Ectodermal cell (in vitro differentiated cells): ENCODE results near the gene CARD9.

Source experiments
- H3K27ac ChIP-seq: 2 replicates; pipeline ENCODE4 v1.7.0; 2013; ENCODE audit warnings: mild to moderate bottlenecking, low read depth, low read length; ENCODE audit not compliant: insufficient read depth, poor library complexity, severe bottlenecking
- H3K27me3 ChIP-seq: 2 replicates; pipeline ENCODE4 v1.7.0; 2013; ENCODE audit warnings: mild to moderate bottlenecking, low read length; ENCODE audit not compliant: insufficient read depth, control insufficient read depth, poor library complexity, severe bottlenecking
- H3K36me3 ChIP-seq: one replicate; pipeline ENCODE4 v1.7.0; 2013; ENCODE audit warnings: low read length; ENCODE audit not compliant: control insufficient read depth, insufficient read depth
- H3K4me1 ChIP-seq: one replicate; pipeline ENCODE4 v1.7.0; 2013; ENCODE audit warnings: low read length; ENCODE audit not compliant: control insufficient read depth, insufficient read depth
- H3K4me3 ChIP-seq: 2 replicates; pipeline ENCODE4 v1.7.0; 2013; ENCODE audit warnings: low read depth, low read length, control low read depth; ENCODE audit not compliant: insufficient read depth
- H3K9me3 ChIP-seq: 2 replicates; pipeline ENCODE4 v1.7.0; 2013; ENCODE audit warnings: mild to moderate bottlenecking, low read length, moderate library complexity; ENCODE audit not compliant: control insufficient read depth
- WGBS, 2 experiments: methylation state at CpG; one replicate each; pipeline ENCODE4 v1.1.7; 2013; ENCODE audit warnings: missing lambda C conversion rate in 2 of 2; 5-methylcytosine and 5-hydroxymethylcytosine counted together

The CARD9 gene

GRCh38 chr9:136336156-136336870 is 37.2 kb downstream of the CARD9 start:
- Histone ChIP-seq H3K27me3 (no peaks in the 10 kb centered on the region), H3K27ac (no peak overlapping the region), H3K9me3 (no peaks in the 10 kb centered on the region), H3K4me1 (peaks cover 13% of the 10 kb centered on the region), H3K4me3 (no peak overlapping the region), H3K36me3 (no peaks in the 10 kb centered on the region)
- 90 to 92% methylated on average over 30 of the region's 30 CpGs for WGBS, 2 experiments

GRCh38 chr9:136335296-136336155 is 37.9 kb downstream of the CARD9 start:
- no peak overlapping the region for H3K4me3 ChIP-seq
- 89 to 90% methylated on average over 26 of the region's 26 CpGs for WGBS, 2 experiments
- H3K27ac ChIP-seq, result no peak overlapping the region
- peaks cover 13% of the 10 kb centered on the region for H3K4me1 ChIP-seq
- H3K27me3 ChIP-seq, result no peaks in the 10 kb centered on the region
- no peaks in the 10 kb centered on the region for H3K36me3 ChIP-seq
- no peaks in the 10 kb centered on the region for H3K9me3 ChIP-seq

GRCh38 chr9:136334541-136334940 is 38.9 kb downstream of the CARD9 start:
- no peak overlapping the region for H3K27ac ChIP-seq
- 95% methylated on average over 21 of the region's 21 CpGs for WGBS, 2 experiments

GRCh38 chr9:136333486-136333885 is 40.0 kb downstream of the CARD9 start:
- 91% methylated on average over 17 of the region's 17 CpGs for WGBS, 2 experiments
- no peaks in the 10 kb centered on the region for H3K9me3 ChIP-seq

More at GRCh38 chr9:136334541-136334940, 38.9 kb downstream of the CARD9 start:
- Histone ChIP-seq H3K27me3 (no peaks in the 10 kb centered on the region), H3K9me3 (no peaks in the 10 kb centered on the region), H3K4me1 (peaks cover 20% of the 10 kb centered on the region), H3K36me3 (no peaks in the 10 kb centered on the region), H3K4me3 (no peak overlapping the region)

GRCh38 chr9:136333045-136333444 is 40.4 kb downstream of the CARD9 start:
- H3K27ac ChIP-seq, result no peak overlapping the region
- WGBS, 2 experiments, result 92 to 94% methylated on average over 12 of the region's 12 CpGs

More at GRCh38 chr9:136333486-136333885, 40.0 kb downstream of the CARD9 start:
- Histone ChIP-seq H3K4me1 (peaks cover 27% of the 10 kb centered on the region), H3K27me3 (no peaks in the 10 kb centered on the region), H3K36me3 (no peaks in the 10 kb centered on the region), H3K4me3 (no peak overlapping the region), H3K27ac (no peak overlapping the region)

GRCh38 chr9:136332482-136332983 is 40.9 kb downstream of the CARD9 start:
- Histone ChIP-seq H3K27ac (no peak overlapping the region), H3K4me1 (peaks cover 34% of the 10 kb centered on the region), H3K27me3 (no peaks in the 10 kb centered on the region), H3K36me3 (no peaks in the 10 kb centered on the region), H3K9me3 (no peaks in the 10 kb centered on the region), H3K4me3 (no peak overlapping the region)
- 88 to 92% methylated on average over 11 of the region's 11 CpGs for WGBS, 2 experiments

More at GRCh38 chr9:136333045-136333444, 40.4 kb downstream of the CARD9 start:
- H3K4me1 ChIP-seq, result peaks cover 32% of the 10 kb centered on the region
- no peaks in the 10 kb centered on the region for H3K36me3 ChIP-seq
- no peaks in the 10 kb centered on the region for H3K9me3 ChIP-seq
- H3K27me3 ChIP-seq, result no peaks in the 10 kb centered on the region
- no peak overlapping the region for H3K4me3 ChIP-seq

- no peaks in the 10 kb centered on the region for H3K36me3 ChIP-seq
- 84 to 85% methylated on average over 46 of the region's 46 CpGs for WGBS, 2 experiments
- no peak overlapping the region for H3K4me3 ChIP-seq
- H3K27me3 ChIP-seq, result no peaks in the 10 kb centered on the region
- H3K9me3 ChIP-seq, result no peaks in the 10 kb centered on the region
- H3K27ac ChIP-seq, result no peak overlapping the region
- H3K4me1 ChIP-seq, result peaks cover 37% of the 10 kb centered on the region
Measured at GRCh38 chr9:136331556-136332481, 41.6 kb downstream of the CARD9 start.

- H3K4me1 ChIP-seq, result peaks cover 45% of the 10 kb centered on the region
- H3K4me3 ChIP-seq, result no peak overlapping the region
- WGBS, 2 experiments, result 94 to 95% methylated on average over 15 of the region's 15 CpGs
- H3K27ac ChIP-seq, result no peak overlapping the region
- H3K27me3 ChIP-seq, result no peaks in the 10 kb centered on the region
- no peaks in the 10 kb centered on the region for H3K36me3 ChIP-seq
- H3K9me3 ChIP-seq, result no peaks in the 10 kb centered on the region
Measured at GRCh38 chr9:136331030-136331429, 42.4 kb downstream of the CARD9 start.

GRCh38 chr9:136330406-136330990 is 43.0 kb downstream of the CARD9 start:
- Histone ChIP-seq H3K9me3 (no peaks in the 10 kb centered on the region), H3K4me3 (no peak overlapping the region), H3K27ac (no peak overlapping the region), H3K27me3 (no peaks in the 10 kb centered on the region), H3K4me1 (peaks cover 50% of the 10 kb centered on the region), H3K36me3 (no peaks in the 10 kb centered on the region)
- WGBS, 2 experiments, result 90 to 91% methylated on average over 14 of the region's 14 CpGs
